HepG2 (cell line): ENCODE data around the gene PHACTR1. TPM values are rescaled to one million over a fixed set of nuclear protein-coding genes. Genes with fewer than 3 reads are reported as not detected.

Source experiments
- ATAC-seq: fragments of 200-7000 bp; cut with Tn5 transposase; 3 replicates; pipeline ENCODE4 v1.9.1; 2020; ENCODE audit warnings: mild to moderate bottlenecking, moderate library complexity
- BruUV-seq: library from RNA; stranded (reverse); fragments of 400-500 nt; replicated peaks from 2 replicates; lab custom pipeline; 2021; lab: Mats Ljungman, UMichigan
- CTCF ChIA-PET: fragments of 300-600 bp; formaldehyde crosslinking; extraction: SDS; loops from one replicate; lab custom pipeline; 2021; ENCODE audit warnings: low total read pairs, inconsistent platforms, low intra/inter-chr PET ratio; lab: Yijun Ruan, JAX
- POLR2A ChIA-PET: fragments of 350-600 bp; sonication (Branson Sonifier 250); formaldehyde crosslinking; loops from one replicate; lab custom pipeline; 2020; ENCODE audit warnings: antibody characterized with exemption, inconsistent platforms; lab: Yijun Ruan, JAX
- DNase-seq: peaks from one replicate; pipeline ENCODE4 v3.0.0-alpha.2; 2015; ENCODE audit warnings: low spot score
- FAIRE-seq: peaks from 3 replicates; lab custom pipeline; 2011; peaks lifted over from hg19 to GRCh38; lab: Jason Lieb, UNC
- H2AFZ ChIP-seq: one replicate; pipeline ENCODE4 v1.6.1; 2011; ENCODE audit warnings: low read length, inconsistent platforms
- H3K27ac ChIP-seq: fragments of 300-600 bp; 3 replicates; pipeline ENCODE4 v1.8.0; 2011; ENCODE audit warnings: mixed run types, mild to moderate bottlenecking, mixed read lengths, low read length, inconsistent platforms; ENCODE audit not compliant: insufficient read depth; ENCODE audit errors: extremely low read length
- H3K27me3 ChIP-seq, 2 experiments: fragments of 200-600 bp in 1 of 2; 2 replicates in 1 of 2; 3 replicates in 1 of 2; pipeline versions ENCODE4 v1.6.0 to v1.8.0; 2011; ENCODE audit warnings: low read length in 2 of 2, mild to moderate bottlenecking in 2 of 2, moderate library complexity in 2 of 2, inconsistent platforms in 1 of 2; ENCODE audit not compliant: insufficient read depth in 2 of 2, control insufficient read depth in 1 of 2
- H3K36me3 ChIP-seq, 2 experiments: fragments of 200-600 bp in 1 of 2; replicated peaks in 1 of 2; 2 replicates in 1 of 2; 3 replicates in 1 of 2; pipeline versions ENCODE4 v1.5.1 to v1.8.0; 2011; ENCODE audit warnings: low read length in 2 of 2, inconsistent platforms in 1 of 2; ENCODE audit not compliant: insufficient read depth in 2 of 2, control insufficient read depth in 1 of 2
- H3K4me1 ChIP-seq: 2 replicates; pipeline ENCODE4 v1.5.1; 2012; ENCODE audit warnings: low read length, inconsistent platforms; ENCODE audit not compliant: insufficient read depth
- H3K4me2 ChIP-seq: 2 replicates; pipeline ENCODE4 v1.6.0; 2011; ENCODE audit warnings: low read depth, low read length, inconsistent platforms
- H3K4me3 ChIP-seq, 3 experiments: fragments of 200-600 bp in 1 of 3; sonication (generic), shearing (Covaris generic) in 1 of 3; replicated peaks in 1 of 3; 2 replicates each; pipeline ENCODE4 v1.5.1; 2011 to 2016; ENCODE audit warnings: low read length in 3 of 3, inconsistent platforms in 2 of 3, low read depth in 2 of 3, mild to moderate bottlenecking in 2 of 3, control low read depth in 1 of 3, mixed read lengths in 1 of 3; ENCODE audit not compliant: insufficient read depth in 1 of 3
- H3K79me2 ChIP-seq: one replicate; pipeline ENCODE4 v1.6.1; 2011; ENCODE audit warnings: low read length, inconsistent platforms; ENCODE audit not compliant: insufficient read depth
- H3K9ac ChIP-seq: 2 replicates; pipeline ENCODE4 v1.6.0; 2011; ENCODE audit warnings: mild to moderate bottlenecking, low read depth, low read length, inconsistent platforms; ENCODE audit not compliant: insufficient read depth
- H3K9me3 ChIP-seq: 2 replicates; pipeline ENCODE4 v1.5.1; 2012; ENCODE audit warnings: mild to moderate bottlenecking, low read length
- H4K20me1 ChIP-seq: 2 replicates; pipeline ENCODE4 v1.6.0; 2011; ENCODE audit warnings: inconsistent platforms, mild to moderate bottlenecking, low read length, moderate library complexity; ENCODE audit not compliant: insufficient read depth
- ARID3A ChIP-seq: IDR thresholded peaks from 2 replicates; pipeline ENCODE4 v1.6.1; 2012; ENCODE audit warnings: low read depth, low read length, improper control_type of control experiment
- ELF3 ChIP-seq: IDR thresholded peaks from 2 replicates; pipeline ENCODE4 v1.6.1; 2016; ENCODE audit warnings: missing genetic modification reagents, missing compliant biosample characterization
- NAIF1 ChIP-seq: sonication (generic); formaldehyde crosslinking; IDR thresholded peaks from 2 replicates; pipeline ENCODE4 v1.5.0; 2020; ENCODE audit warnings: mild to moderate bottlenecking, missing genetic modification reagents, borderline replicate concordance
- ZBTB10 ChIP-seq: sonication (generic); formaldehyde crosslinking; IDR thresholded peaks from 2 replicates; pipeline ENCODE4 v1.4.0; 2020; ENCODE audit warnings: missing genetic modification reagents, borderline replicate concordance
- ZBTB8A ChIP-seq: sonication (generic); formaldehyde crosslinking; IDR thresholded peaks from 2 replicates; pipeline ENCODE4 v1.4.0; 2020; ENCODE audit warnings: mild to moderate bottlenecking, low read depth, missing genetic modification reagents, borderline replicate concordance
- WGBS: methylation state at CpG from one replicate; pipeline ENCODE4 v1.1.6; 2017; ENCODE audit warnings: low lambda C conversion rate; 5-methylcytosine and 5-hydroxymethylcytosine counted together
- in situ Hi-C: cut with HindIII; loops from 2 replicates; pipeline ENCODE4 v1.10.0; 2017; ENCODE audit warnings: low pct_unique_long_range_greater_than_20kb; ENCODE audit not compliant: extremely low pct_ligation_motif_present
- intact Hi-C: fragments of 100-400 bp; cut with micrococcal nuclease; formaldehyde crosslinking; loops from one replicate; pipeline ENCODE4 v1.10.0; 2022; ENCODE audit not compliant: unreplicated experiment
- polyA plus RNA-seq, 8 experiments: library from polyadenylated mRNA; depleted of rRNA in 3 of 8; stranded (reverse) in 7 of 8; unstranded in 1 of 8; fragments of >200 nt; fragmentation: Illumina TruSeq in 4 of 8; extraction: Trizol in 4 of 8; gene quantifications; 2 replicates each; pipeline versions ENCODE4 v1.2.1 to v1.2.3, GENCODE V29; 2011 to 2016; ENCODE audit warnings: low read depth in 4 of 8, missing spikeins in 1 of 8, mixed read lengths in 1 of 8; ENCODE audit not compliant: insufficient read depth in 1 of 8
- total RNA-seq, 5 experiments: library from RNA; depleted of rRNA; stranded (reverse); fragments of >200 nt; fragmentation: Illumina TruSeq; extraction: Trizol; gene quantifications; 2 replicates each; pipeline ENCODE4 v1.2.3, GENCODE V29; 2016; ENCODE audit warnings: low read depth in 1 of 5

The PHACTR1 gene
- total and polyA plus RNA-seq, 2 of the 13 experiments (the other 11 are each of a cell fraction or from before 2014, with no cell fraction given), result 0.09 TPM; not detected in 1

GRCh38 chr6:12865117-12865516 lies 148.6 kb downstream of the PHACTR1 start (continued):
- TF ChIP-seq ELF3 (CRISPR knock-in tag) (no peak), NAIF1 (CRISPR knock-in tag) (no peak)

GRCh38 chr6:12865671-12866181 lies 149.2 kb downstream of the PHACTR1 start:
- Histone ChIP-seq H3K4me1 (no peaks in the 10 kb centered on the region), H3K4me3 (no peak overlapping the region), H3K4me2 (no peak overlapping the region), H3K9ac (no peak overlapping the region), H2AFZ (no peak overlapping the region), H3K27me3 (peaks cover 0 to 8% of the 10 kb centered on the region in 2 experiments; a peak in 1 of 5 replicates), H3K9me3 (no peaks in the 10 kb centered on the region), H3K36me3 (no peaks in the 10 kb centered on the region), H3K79me2 (no peaks in the 10 kb centered on the region), H3K27ac (no peak overlapping the region), H4K20me1 (no peaks in the 10 kb centered on the region)
- no peak for ATAC-seq
- intact Hi-C loops, result no loop called here
- in situ Hi-C loops, result no loop called here
- TF ChIP-seq ZBTB8A (CRISPR knock-in tag) (no peak), ARID3A (no peak), ZBTB10 (CRISPR knock-in tag) (no peak)
- BruUV-seq, result no TSS peak
- no peak for FAIRE-seq
- WGBS, result 9% methylated on average over 4 of the region's 4 CpGs
- POLR2A ChIA-PET, result no interaction called here
- no peak for DNase-seq
- CTCF ChIA-PET, result no interaction called here
